OCI-LY3 (cell line): ENCODE results near the gene TNNT3.
"Not testable (repeated sequence)": the region's sequence is repeated elsewhere in the genome, so short reads cannot be mapped to it uniquely, and the experiment has no call there.

Experiments
- H2AFZ ChIP-seq: fragments of 200-600, 300-600 bp; shearing (Covaris generic); 2 replicates; pipeline ENCODE4 v1.6.0; 2014; ENCODE audit warnings: antibody characterized with exemption, low read depth, low read length
- H3K27ac ChIP-seq: fragments of 200-600, 300-600 bp; sonication (generic); 2 replicates; pipeline ENCODE4 v1.5.1; 2014; ENCODE audit warnings: mild to moderate bottlenecking, low read length, moderate library complexity, mixed read lengths
- H3K27me3 ChIP-seq: fragments of 200-600, 300-600 bp; sonication (generic); 2 replicates; pipeline ENCODE4 v1.6.1; 2014; ENCODE audit warnings: low read depth, low read length, mixed read lengths
- H3K36me3 ChIP-seq: fragments of 200-600, 300-600 bp; sonication (generic); replicated peaks from 2 replicates; pipeline ENCODE3; 2014; ENCODE audit warnings: low read depth, low read length, mixed read lengths
- H3K4me1 ChIP-seq: fragments of 300-600, 200-600 bp; sonication (generic); 2 replicates; pipeline ENCODE4 v1.6.1; 2014; ENCODE audit warnings: low read length, mixed read lengths
- H3K4me2 ChIP-seq: fragments of 200-600, 300-600 bp; sonication (generic); 2 replicates; pipeline ENCODE4 v1.6.1; 2014; ENCODE audit warnings: low read length, mixed read lengths
- H3K4me3 ChIP-seq: fragments of 300-600, 200-600 bp; sonication (generic); 2 replicates; pipeline ENCODE4 v1.5.1; 2014; ENCODE audit warnings: antibody characterized with exemption, mild to moderate bottlenecking, low read length, moderate library complexity
- H3K79me2 ChIP-seq: fragments of 300-600, 200-600 bp; shearing (Covaris generic); 2 replicates; pipeline ENCODE4 v1.6.1; 2014; ENCODE audit warnings: mild to moderate bottlenecking, low read length, mixed read lengths
- H3K9ac ChIP-seq: fragments of 300-600, 200-600 bp; shearing (Covaris generic); 2 replicates; pipeline ENCODE4 v1.6.0; 2014; ENCODE audit warnings: mild to moderate bottlenecking, low read length, moderate library complexity
- H3K9me3 ChIP-seq: fragments of 200-600, 300-600 bp; shearing (Covaris generic); 2 replicates; pipeline ENCODE4 v1.6.1; 2014; ENCODE audit warnings: low read length, mixed read lengths; ENCODE audit not compliant: insufficient read depth
- H4K20me1 ChIP-seq: fragments of 200-600, 300-600 bp; sonication (generic); 2 replicates; pipeline ENCODE4 v1.6.1; 2016; ENCODE audit warnings: low read length, mixed read lengths; ENCODE audit not compliant: insufficient read depth
- EZH2phosphoT487 ChIP-seq: fragments of 200-600 bp; shearing (Covaris generic); IDR thresholded peaks from 2 replicates; pipeline ENCODE4 v1.6.1; 2018; ENCODE audit warnings: antibody characterized with exemption, mixed run types, low read depth
- TF ChIP-seq, protein P1 (sequence below): fragments of 200-600, 300-600 bp; sonication (generic); IDR thresholded peaks from 2 replicates; pipeline ENCODE4 v1.5.1; 2014; ENCODE audit warnings: antibody characterized with exemption, low read length, low read depth

Gene TNNT3

DNA sequence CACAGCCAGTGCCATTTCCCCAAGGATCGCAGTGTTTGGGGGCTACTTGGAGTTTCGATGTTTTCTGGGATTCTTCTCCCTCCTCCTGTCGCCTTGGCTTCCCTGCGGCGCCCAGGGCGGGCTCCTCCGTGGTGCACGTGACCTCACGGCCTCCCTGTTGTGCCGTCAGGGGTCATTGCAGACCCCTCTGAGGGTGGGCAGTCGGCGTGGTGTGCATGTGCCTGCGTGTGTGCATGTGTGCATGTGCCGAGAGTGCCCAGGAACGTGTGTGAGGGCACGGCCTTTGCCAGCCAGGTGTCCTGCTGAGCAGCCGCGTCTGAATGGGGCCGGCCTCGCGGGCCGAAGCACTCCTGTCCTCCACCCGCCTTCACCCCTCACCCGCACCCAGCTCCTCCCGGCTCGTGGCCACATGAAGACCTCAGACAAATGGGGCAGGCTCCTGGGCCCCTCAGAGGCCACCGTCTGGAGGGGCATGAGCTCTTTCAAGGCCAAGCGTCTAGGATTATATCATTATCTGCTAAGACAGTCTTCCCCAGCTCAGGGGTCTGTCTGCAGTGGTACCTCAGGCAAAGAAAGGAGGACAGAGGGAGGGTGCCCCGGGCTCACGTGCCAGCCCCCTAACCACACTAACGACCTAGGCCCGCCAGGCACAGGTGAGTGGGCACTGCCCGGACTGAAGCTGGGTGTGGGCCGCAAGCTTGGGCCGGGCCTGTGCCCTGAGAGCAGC lies 18.3 kb downstream of the TNNT3 start:
- H3K9ac ChIP-seq = no peak overlapping the region
- TF ChIP-seq EZH2phosphoT487 = no peak
- TF ChIP-seq, protein P1, sequence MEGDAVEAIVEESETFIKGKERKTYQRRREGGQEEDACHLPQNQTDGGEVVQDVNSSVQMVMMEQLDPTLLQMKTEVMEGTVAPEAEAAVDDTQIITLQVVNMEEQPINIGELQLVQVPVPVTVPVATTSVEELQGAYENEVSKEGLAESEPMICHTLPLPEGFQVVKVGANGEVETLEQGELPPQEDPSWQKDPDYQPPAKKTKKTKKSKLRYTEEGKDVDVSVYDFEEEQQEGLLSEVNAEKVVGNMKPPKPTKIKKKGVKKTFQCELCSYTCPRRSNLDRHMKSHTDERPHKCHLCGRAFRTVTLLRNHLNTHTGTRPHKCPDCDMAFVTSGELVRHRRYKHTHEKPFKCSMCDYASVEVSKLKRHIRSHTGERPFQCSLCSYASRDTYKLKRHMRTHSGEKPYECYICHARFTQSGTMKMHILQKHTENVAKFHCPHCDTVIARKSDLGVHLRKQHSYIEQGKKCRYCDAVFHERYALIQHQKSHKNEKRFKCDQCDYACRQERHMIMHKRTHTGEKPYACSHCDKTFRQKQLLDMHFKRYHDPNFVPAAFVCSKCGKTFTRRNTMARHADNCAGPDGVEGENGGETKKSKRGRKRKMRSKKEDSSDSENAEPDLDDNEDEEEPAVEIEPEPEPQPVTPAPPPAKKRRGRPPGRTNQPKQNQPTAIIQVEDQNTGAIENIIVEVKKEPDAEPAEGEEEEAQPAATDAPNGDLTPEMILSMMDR = no peak
- H3K36me3 ChIP-seq = no peaks in the 10 kb centered on the region
- no peaks in the 10 kb centered on the region for H4K20me1 ChIP-seq
- no peaks in the 10 kb centered on the region for H3K79me2 ChIP-seq
- no peaks in the 10 kb centered on the region for H3K9me3 ChIP-seq
- H2AFZ ChIP-seq = no peak overlapping the region
- no peaks in the 10 kb centered on the region for H3K4me1 ChIP-seq
- no peak overlapping the region for H3K27ac ChIP-seq
- no peaks in the 10 kb centered on the region for H3K27me3 ChIP-seq
- H3K4me2 ChIP-seq = no peak overlapping the region
- no peak overlapping the region for H3K4me3 ChIP-seq

DNA sequence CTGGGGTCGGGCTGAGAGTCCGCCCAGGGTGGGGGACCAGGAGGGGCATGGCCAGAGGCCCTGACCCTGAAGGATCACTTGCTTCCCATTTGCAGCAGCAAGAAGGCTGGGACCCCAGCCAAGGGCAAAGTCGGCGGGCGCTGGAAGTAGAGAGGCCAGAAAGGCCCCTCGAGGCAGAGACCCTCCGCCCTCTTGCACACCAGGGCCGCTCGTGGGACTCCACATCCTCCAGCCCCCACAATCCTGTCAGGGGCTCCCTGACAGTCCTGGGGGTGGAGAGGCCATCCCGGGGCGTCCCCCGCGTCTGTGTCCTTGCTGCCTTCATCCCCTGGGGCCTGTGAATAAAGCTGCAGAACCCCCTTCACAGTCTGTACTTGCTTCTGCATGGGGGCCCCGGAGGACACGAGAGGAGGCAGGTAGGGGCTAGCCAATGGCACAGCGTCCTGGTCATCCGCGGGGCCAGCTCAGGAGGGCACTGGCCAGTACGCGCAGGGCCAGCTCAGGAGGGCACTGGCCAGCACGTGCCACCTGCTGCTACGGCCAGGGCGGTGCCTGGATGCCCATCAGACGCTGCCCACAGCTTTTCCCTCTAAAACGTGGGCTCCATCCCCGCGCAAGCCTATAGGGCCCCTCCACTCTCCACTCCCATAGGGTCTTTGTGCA lies 19.0 kb downstream of the TNNT3 start:
- Histone ChIP-seq H3K4me2 (no peak overlapping the region), H3K4me3 (no peak overlapping the region), H3K36me3 (no peaks in the 10 kb centered on the region), H4K20me1 (no peaks in the 10 kb centered on the region), H3K27ac (no peak overlapping the region), H3K4me1 (no peaks in the 10 kb centered on the region), H3K27me3 (no peaks in the 10 kb centered on the region), H3K9me3 (no peaks in the 10 kb centered on the region), H2AFZ (no peak overlapping the region), H3K9ac (no peak overlapping the region), H3K79me2 (no peaks in the 10 kb centered on the region)
- TF ChIP-seq, protein P1 = no peak
- TF ChIP-seq EZH2phosphoT487 = no peak

DNA sequence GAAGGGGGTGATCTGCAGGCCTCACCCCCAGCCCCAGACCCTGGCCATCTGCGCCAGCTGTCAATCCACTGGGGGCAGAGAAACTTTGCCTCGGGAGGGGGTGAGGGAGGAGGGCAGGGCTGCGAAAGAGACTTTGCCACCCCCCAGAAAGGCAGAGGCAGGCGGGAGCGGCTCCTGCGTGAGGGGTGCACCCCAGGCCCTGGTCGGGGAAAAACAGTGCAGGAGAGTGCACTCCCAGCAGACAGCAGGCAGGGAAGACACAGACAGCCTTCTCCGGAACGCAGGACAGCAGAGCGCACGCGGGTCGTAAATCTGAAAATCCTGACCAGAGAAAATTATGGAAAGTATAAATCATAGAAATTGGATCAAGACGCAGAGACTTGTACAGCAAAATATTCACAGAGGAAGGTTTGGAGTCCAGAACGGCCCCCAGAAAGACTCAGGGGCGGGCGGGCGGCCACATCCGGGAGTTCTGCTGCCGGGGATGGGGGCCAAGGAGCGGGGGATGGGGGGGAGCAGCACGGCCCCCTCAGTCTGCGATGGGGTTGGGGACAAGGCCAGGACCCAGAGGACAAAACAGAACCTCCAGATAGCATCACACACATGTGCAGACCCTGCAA lies 19.6 kb downstream of the TNNT3 start:
- Histone ChIP-seq H4K20me1 (no peaks in the 10 kb centered on the region), H3K4me1 (no peaks in the 10 kb centered on the region), H3K79me2 (no peaks in the 10 kb centered on the region), H3K9ac (no peak overlapping the region), H3K4me3 (no peak overlapping the region), H3K9me3 (no peaks in the 10 kb centered on the region), H2AFZ (no peak overlapping the region), H3K27ac (no peak overlapping the region), H3K36me3 (no peaks in the 10 kb centered on the region), H3K4me2 (no peak overlapping the region), H3K27me3 (no peaks in the 10 kb centered on the region)
- no peak for TF ChIP-seq EZH2phosphoT487
- TF ChIP-seq, protein P1 = no peak

DNA sequence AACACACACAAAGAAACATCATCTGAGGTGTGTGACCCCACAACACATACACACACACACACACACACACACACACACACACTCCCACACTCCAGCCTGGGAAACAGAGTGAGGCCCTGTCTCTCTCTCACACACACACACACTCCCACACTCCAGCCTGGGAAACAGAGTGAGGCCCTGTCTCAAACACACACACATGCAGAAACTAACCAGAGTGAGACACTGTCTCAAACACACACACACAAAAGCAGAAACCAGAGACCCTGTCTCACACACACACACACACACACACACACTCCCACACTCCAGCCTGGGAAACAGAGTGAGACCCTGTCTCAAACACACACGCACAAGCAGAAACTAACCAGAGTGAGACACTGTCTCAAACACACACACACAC lies 20.3 kb downstream of the TNNT3 start:
- not testable (repeated sequence) for H3K9me3 ChIP-seq, H3K79me2 ChIP-seq, H3K4me1 ChIP-seq, H3K27me3 ChIP-seq, H2AFZ ChIP-seq, H3K27ac ChIP-seq, H4K20me1 ChIP-seq, H3K9ac ChIP-seq, H3K4me2 ChIP-seq, H3K36me3 ChIP-seq, H3K4me3 ChIP-seq
